Astrocyte (in vitro differentiated cells and primary cell): ENCODE measurements around the gene RESF1. TPM values are rescaled to one million over a fixed set of nuclear protein-coding genes. Genes with fewer than 3 reads are reported as not detected.
A peak's percentile ranks its signal among the peaks of the same experiment; 100 is the strongest.

Source experiments
- DNase-seq: peaks from one replicate; pipeline ENCODE4 v3.0.0-alpha.2; 2010; ENCODE audit warnings: low read depth
- FAIRE-seq: peaks from 2 replicates; lab custom pipeline; 2011; peaks lifted over from hg19 to GRCh38; lab: Jason Lieb, UNC
- H2AFZ ChIP-seq: 2 replicates; pipeline ENCODE4 v1.6.0; 2012; ENCODE audit warnings: low read depth, low read length, inconsistent platforms
- H3K27ac ChIP-seq: 2 replicates; pipeline ENCODE4 v1.5.1; 2011; ENCODE audit warnings: low read depth, low read length, inconsistent platforms
- H3K27me3 ChIP-seq: 2 replicates; pipeline ENCODE4 v1.6.0; 2011; ENCODE audit warnings: low read length, inconsistent platforms; ENCODE audit not compliant: insufficient read depth
- H3K36me3 ChIP-seq: 2 replicates; pipeline ENCODE4 v1.5.1; 2011; ENCODE audit warnings: low read length, inconsistent platforms; ENCODE audit not compliant: insufficient read depth
- H3K4me1 ChIP-seq: 2 replicates; pipeline ENCODE4 v1.5.1; 2011; ENCODE audit warnings: low read length, inconsistent platforms; ENCODE audit not compliant: insufficient read depth
- H3K4me2 ChIP-seq: 2 replicates; pipeline ENCODE4 v1.6.0; 2012; ENCODE audit warnings: low read length, inconsistent platforms
- H3K4me3 ChIP-seq: 2 replicates; pipeline ENCODE4 v1.5.1; 2011; ENCODE audit warnings: low read depth, mild to moderate bottlenecking, low read length, inconsistent platforms; ENCODE audit not compliant: insufficient read depth
- H3K79me2 ChIP-seq: 2 replicates; pipeline ENCODE4 v1.6.0; 2012; ENCODE audit warnings: mild to moderate bottlenecking, low read length, inconsistent platforms; ENCODE audit not compliant: insufficient read depth
- H3K9ac ChIP-seq: 2 replicates; pipeline ENCODE4 v1.6.0; 2012; ENCODE audit warnings: mild to moderate bottlenecking, low read length, inconsistent platforms
- H3K9me3 ChIP-seq: 2 replicates; pipeline ENCODE4 v1.5.1; 2012; ENCODE audit warnings: low read depth, mild to moderate bottlenecking, low read length, inconsistent platforms; ENCODE audit not compliant: insufficient read depth
- H4K20me1 ChIP-seq: 2 replicates; pipeline ENCODE4 v1.6.0; 2012; ENCODE audit warnings: low read length, inconsistent platforms; ENCODE audit not compliant: insufficient read depth
- H3K27ac Mint-ChIP-seq: one replicate; pipeline ENCODE4 v1.8.0; 2021; ENCODE audit warnings: mild to moderate bottlenecking, mixed read lengths; ENCODE audit not compliant: unreplicated experiment
- H3K27me3 Mint-ChIP-seq: one replicate; pipeline ENCODE4 v1.8.0; 2021; ENCODE audit warnings: low read depth, mixed read lengths; ENCODE audit not compliant: unreplicated experiment
- H3K36me3 Mint-ChIP-seq: one replicate; pipeline ENCODE4 v1.8.0; 2021; ENCODE audit warnings: low read depth, mixed read lengths; ENCODE audit not compliant: unreplicated experiment
- H3K4me1 Mint-ChIP-seq: one replicate; pipeline ENCODE4 v1.8.0; 2021; ENCODE audit warnings: low read depth, mixed read lengths; ENCODE audit not compliant: unreplicated experiment
- H3K4me3 Mint-ChIP-seq: one replicate; pipeline ENCODE4 v1.8.0; 2021; ENCODE audit warnings: mild to moderate bottlenecking, moderate library complexity, mixed read lengths; ENCODE audit not compliant: unreplicated experiment
- H3K9me3 Mint-ChIP-seq: one replicate; pipeline ENCODE4 v1.8.0; 2021; ENCODE audit warnings: mild to moderate bottlenecking, mixed read lengths; ENCODE audit not compliant: unreplicated experiment
- EZH2 ChIP-seq: IDR thresholded peaks from 2 replicates; pipeline ENCODE4 v1.6.1; 2012; ENCODE audit warnings: mild to moderate bottlenecking, low read length, inconsistent platforms; ENCODE audit not compliant: insufficient read depth
- total RNA-seq: library from RNA; stranded (reverse); gene quantifications from 2 replicates; pipeline ENCODE4 v1.2.1, GENCODE V29; 2021
- TF ChIP-seq, protein P1 (sequence below): IDR thresholded peaks from 2 replicates; pipeline ENCODE4 v1.5.1; 2011; ENCODE audit warnings: low read depth, mild to moderate bottlenecking, inconsistent platforms, low read length, moderate library complexity; ENCODE audit not compliant: insufficient read depth

The RESF1 gene
- total RNA-seq, 1 donor from 2014 or later: 22.2 TPM

DNA sequence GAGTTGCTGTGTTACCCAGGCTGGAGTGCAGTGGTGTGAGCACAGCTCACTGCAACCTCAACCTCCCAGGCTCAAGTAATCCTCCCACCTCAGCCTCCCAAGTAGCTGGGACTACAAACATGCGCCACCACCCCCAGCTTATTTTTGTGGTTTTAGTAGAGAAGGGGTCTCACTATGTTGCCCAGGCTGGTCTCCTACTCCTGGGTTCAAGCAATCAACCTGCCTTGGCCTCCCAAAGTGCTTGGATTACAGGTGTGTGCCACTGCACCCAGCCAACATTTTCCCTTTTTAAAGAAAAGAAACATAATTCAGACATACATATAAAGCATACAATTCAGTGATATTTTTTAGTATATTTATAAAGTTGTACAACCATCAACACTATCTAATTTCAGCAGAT, 44.4 kb downstream of the RESF1 start:
- no peak for DNase-seq
- H3K36me3 Mint-ChIP-seq: peaks cover 10% of the 10 kb centered on the region
- H3K27me3 Mint-ChIP-seq: no peaks in the 10 kb centered on the region
- no peaks in the 10 kb centered on the region for H3K4me1 Mint-ChIP-seq
- Histone ChIP-seq H3K36me3 (peaks cover 3% of the 10 kb centered on the region), H2AFZ (no peak overlapping the region), H3K27ac (no peak overlapping the region), H3K9me3 (no peaks in the 10 kb centered on the region), H3K79me2 (no peaks in the 10 kb centered on the region), H3K4me2 (no peak overlapping the region), H3K4me3 (no peak overlapping the region), H3K4me1 (no peaks in the 10 kb centered on the region), H3K27me3 (no peaks in the 10 kb centered on the region), H3K9ac (no peak overlapping the region), H4K20me1 (no peaks in the 10 kb centered on the region)
- H3K9me3 Mint-ChIP-seq: no peaks in the 10 kb centered on the region
- TF ChIP-seq, protein P1, sequence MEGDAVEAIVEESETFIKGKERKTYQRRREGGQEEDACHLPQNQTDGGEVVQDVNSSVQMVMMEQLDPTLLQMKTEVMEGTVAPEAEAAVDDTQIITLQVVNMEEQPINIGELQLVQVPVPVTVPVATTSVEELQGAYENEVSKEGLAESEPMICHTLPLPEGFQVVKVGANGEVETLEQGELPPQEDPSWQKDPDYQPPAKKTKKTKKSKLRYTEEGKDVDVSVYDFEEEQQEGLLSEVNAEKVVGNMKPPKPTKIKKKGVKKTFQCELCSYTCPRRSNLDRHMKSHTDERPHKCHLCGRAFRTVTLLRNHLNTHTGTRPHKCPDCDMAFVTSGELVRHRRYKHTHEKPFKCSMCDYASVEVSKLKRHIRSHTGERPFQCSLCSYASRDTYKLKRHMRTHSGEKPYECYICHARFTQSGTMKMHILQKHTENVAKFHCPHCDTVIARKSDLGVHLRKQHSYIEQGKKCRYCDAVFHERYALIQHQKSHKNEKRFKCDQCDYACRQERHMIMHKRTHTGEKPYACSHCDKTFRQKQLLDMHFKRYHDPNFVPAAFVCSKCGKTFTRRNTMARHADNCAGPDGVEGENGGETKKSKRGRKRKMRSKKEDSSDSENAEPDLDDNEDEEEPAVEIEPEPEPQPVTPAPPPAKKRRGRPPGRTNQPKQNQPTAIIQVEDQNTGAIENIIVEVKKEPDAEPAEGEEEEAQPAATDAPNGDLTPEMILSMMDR: no peak
- no peak for TF ChIP-seq EZH2
- FAIRE-seq: no peak
- H3K27ac Mint-ChIP-seq: no peak overlapping the region
- H3K4me3 Mint-ChIP-seq: no peak overlapping the region

DNA sequence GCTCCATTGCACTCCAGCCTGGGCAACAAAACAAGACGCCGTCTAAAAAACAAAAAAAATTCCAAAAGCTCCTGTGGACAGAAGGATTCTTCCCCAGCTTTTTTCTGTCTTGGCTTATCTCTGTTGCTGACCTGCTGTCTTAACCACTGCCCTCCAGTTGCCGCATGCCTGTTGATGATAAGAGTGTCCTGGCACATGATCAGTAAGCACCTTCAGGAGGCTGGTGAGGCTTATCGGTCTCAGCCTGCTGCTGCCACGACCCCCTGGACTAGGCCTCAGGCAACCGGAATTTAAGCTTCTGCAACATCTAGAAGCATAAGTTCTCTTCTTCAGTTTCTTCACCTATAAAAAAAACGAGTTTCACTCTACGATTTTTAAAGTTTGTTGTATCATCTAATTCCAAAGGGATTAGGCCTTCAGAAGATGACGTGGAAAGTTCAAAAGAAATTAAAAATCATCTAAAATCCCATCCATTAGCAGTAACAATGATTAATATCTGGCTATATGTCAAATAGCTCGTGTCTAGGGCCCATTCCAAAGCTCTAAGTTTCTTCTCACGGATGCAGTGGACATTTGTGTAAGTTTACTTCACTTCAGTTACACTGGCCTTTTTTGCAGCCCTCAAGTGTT, 46.4 kb downstream of the RESF1 start:
- H3K9ac ChIP-seq: no peak overlapping the region
- no peaks in the 10 kb centered on the region for H3K4me1 Mint-ChIP-seq
- no peaks in the 10 kb centered on the region for H3K79me2 ChIP-seq
- DNase-seq (peak; percentile 20), FAIRE-seq (no peak)
- H3K27me3 Mint-ChIP-seq: no peaks in the 10 kb centered on the region
- no peaks in the 10 kb centered on the region for H3K9me3 ChIP-seq
- H3K4me2 ChIP-seq: no peak overlapping the region
- no peak overlapping the region for H2AFZ ChIP-seq
- H3K27me3 ChIP-seq: no peaks in the 10 kb centered on the region
- no peaks in the 10 kb centered on the region for H3K9me3 Mint-ChIP-seq
- no peak overlapping the region for H3K27ac Mint-ChIP-seq
- peaks cover 3% of the 10 kb centered on the region for H3K36me3 ChIP-seq
- peaks cover 6% of the 10 kb centered on the region for H3K36me3 Mint-ChIP-seq
- no peaks in the 10 kb centered on the region for H4K20me1 ChIP-seq
- H3K27ac ChIP-seq: no peak overlapping the region
- H3K4me3 Mint-ChIP-seq: no peak overlapping the region
- no peak overlapping the region for H3K4me3 ChIP-seq
- TF ChIP-seq EZH2: no peak
- TF ChIP-seq, protein P1: no peak
- no peaks in the 10 kb centered on the region for H3K4me1 ChIP-seq

Other genes with a start within 250 kb of the RESF1 start
- gene AMN1, start 230.4 kb upstream of the RESF1 start, total RNA-seq: 3.6 and 3.9 TPM in 2 replicates
- 28.5 and 28.7 TPM in 2 replicates for gene BICD1, start 147.4 kb downstream of the RESF1 start, total RNA-seq